HG03103 (cell line): ENCODE data around the gene ODF4.
A peak's percentile ranks its signal among the peaks of the same experiment; 100 is the strongest.
"Not testable (repeated sequence)": the region's sequence is repeated elsewhere in the genome, so short reads cannot be mapped to it uniquely, and the experiment has no call there.

Experiments
- ATAC-seq: cut with Tn5 transposase; IDR thresholded peaks from one replicate; pipeline ENCODE4 v1.9.1; 2021; ENCODE audit warnings: low read depth; ENCODE audit not compliant: unreplicated experiment

ODF4 gene

DNA sequence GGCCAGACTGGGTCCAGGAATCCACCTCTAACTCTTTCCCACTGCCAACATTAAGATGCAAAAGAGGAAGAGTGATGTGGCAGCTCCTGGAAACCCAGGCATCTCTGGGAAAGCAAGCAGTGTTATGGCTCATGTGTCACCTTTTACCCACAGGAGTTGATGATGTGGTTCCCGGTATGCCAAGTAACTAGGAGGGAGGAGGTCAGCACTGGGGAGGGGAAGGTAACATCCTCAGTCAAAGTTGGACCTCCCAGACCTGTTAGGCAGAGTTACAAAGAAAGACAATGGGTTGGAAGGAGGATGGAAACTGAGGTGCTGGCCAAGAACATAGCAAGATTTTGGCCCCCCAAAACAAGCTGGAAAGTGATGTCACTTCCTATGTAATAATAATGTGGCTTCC, 25.5 kb downstream of the ODF4 start:
- no peak for ATAC-seq

DNA sequence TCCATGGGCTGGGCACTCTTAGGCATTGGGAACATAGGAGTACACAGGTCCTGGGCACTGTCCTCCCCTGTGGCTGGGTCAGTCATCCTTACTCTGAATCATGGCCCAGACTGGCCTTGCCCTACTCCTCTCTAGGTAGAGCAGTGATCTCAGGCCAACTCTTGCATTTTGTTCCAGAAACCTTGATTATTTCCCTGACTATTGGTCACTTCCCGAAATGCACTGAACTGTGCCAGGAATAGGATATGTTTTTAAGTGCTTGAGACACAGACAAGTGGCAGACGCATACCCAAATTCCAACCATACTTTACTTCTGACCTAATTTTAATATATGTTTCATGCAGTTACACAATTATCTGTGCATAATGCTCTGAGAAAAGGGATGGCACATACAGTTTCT, 26.6 kb downstream of the ODF4 start:
- ATAC-seq, result no peak

DNA sequence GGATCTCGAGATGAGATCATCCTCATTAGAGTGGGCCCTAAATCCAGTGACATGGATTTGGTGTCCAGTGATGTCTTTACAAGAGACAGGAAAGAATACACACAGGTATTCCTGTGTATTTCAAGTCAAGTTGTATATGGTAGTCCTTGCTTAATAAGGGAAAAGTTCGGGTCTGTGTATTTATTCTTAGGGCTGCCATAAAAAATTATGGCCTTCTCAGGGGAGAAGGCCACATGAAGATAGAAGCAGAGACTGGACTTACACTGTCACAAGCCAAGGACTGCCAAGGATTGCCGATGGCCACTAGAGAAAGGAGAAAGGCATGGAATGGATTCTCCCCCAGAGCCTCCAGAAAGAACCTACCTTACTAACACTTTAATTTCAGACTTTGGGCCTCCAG, 28.6 kb downstream of the ODF4 start:
- no peak for ATAC-seq

DNA sequence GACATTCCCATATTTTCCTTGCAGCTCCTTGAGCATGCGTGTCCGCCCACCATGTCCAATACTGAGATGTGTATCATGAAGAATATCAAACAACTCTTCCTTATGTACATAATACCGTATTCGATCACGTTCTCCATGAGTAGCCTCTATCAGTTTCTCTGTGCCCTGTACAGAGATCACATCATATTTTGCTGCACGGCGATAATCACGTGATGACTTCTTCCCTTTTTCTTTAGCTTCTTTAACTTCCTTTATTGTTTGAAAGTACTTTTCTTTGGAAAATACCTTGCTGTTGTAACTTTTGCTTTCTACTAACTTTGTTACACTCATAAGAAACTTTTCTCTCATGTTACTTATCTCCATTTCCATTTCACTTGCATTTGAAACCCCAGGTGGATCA, 30.3 kb downstream of the ODF4 start:
- ATAC-seq, result no peak

DNA sequence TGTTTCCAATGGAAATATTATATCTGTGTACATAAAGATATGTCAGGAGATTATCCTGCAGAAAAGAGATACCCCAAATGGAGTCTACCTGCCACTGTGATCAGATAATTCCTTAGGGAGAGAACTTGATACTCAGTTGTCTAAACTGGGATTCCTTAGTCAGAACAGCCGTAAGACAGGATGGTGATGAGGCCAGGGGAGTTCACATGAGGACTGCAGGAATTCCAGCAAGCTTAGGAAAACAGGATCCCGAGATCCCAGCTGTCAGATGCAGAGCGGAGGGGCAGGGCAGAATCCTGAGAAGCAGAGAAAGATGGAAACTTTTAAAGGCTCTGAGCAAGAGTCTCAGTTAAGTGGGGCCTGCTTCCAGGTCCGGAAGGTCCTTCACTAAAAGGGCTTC, 32.1 kb downstream of the ODF4 start:
- ATAC-seq, result no peak

DNA sequence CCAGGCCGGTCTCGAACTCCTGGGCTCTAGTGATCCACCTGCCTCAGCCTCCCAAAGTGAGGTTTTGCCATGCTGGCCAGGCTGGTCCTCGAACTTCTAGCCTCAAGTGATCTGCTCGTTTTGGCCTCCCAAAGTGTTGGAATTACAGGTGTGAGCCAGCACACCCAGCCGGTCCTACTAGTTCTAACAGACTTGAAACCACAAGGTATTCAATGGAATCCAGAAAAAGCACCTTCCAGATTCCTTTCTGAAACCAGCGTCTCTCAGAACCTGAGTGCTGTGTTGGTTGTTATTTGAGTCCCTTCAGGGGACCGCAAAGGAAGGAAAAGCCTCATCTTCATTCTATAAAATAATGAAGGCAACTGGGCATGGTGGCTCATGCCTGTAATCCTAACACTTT, 32.8 kb downstream of the ODF4 start:
- ATAC-seq, result no peak

DNA sequence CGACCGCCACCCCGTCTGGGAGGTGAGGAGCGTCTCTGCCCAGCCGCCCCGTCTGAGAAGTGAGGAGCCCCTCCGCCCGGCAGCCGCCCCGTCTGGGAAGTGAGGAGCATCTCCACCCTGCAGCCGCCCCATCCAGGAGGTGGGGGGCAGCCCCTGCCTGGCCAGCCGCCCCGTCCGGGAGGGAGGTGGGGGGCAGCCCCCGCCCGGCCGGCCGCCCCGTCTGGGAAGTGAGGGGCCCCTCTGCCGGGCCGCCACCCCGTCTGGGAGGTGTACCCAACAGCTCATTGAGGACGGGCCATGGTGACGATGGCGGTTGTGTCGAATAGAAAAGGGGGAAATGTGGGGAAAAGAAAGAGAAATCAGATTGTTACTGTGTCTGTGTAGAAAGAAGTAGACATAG, 34.2 kb downstream of the ODF4 start:
- ATAC-seq, result not testable (repeated sequence)

DNA sequence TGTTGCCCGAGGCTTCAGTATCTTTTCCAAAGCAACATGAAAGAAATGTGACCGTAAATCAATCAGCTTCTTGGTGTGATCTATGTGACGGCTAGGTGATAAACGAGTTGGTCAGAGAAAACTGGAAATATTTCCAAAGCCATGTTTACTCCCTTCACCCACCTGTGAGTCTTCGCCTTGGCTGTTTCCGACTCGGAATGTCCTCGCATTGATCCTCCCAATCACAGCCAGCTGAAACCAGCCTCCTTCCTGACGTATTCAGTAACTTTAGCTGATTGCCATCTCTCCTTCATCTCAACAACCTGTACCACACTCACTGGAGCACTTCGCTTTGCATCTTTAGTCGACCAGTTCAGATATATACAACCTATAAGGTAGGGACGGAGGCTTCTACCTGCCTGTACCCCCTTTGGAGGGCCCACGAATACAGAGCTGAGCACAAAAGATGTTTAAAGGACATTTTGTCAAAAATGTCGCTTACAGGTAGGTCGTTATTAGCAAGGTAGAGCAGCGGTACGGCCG, 36.2 kb downstream of the ODF4 start:
- ATAC-seq, result no peak

DNA sequence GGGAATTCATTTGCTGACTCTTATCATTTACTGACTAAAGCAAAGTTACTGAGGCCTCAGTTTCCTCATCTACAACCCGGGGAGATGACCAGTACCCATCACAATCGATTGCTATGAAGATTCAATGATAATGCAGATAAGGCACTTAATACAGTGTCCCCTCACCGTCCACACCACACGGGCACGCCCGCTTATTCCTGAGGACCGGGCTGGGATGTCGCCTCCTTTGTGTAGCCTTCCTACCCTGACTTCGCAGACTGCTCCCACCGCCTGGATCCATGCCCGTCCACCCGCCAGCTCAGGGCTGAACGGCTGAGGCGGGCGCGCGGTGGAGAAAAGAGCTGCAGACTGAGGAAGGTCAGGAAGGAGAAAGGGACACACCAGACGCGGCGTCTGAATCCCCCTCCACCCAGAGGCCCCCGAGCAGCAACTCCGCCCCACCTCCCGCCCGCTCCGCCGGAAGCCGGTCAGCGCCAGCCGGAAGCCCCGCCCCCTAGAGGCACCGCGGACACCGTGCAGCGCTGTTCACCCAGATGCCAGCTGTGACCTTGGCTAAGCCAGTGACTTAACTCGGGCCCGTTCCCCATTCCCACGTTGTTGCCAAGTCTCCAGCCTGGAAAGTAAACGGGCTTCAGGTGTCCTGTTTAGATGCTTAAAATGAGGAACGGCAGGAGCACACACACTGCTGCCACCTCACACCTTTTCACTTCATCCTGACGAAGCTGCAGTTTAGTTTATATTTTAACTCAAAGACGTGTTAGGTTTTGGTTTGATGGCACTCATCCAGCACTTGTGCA, 36.8 kb downstream of the ODF4 start, which contains the start of gene KRABD2:
KRABD2 (minus strand) TSS at position 434 of the 797 bp plus-strand sequence.
- peak; percentile 74 for ATAC-seq

DNA sequence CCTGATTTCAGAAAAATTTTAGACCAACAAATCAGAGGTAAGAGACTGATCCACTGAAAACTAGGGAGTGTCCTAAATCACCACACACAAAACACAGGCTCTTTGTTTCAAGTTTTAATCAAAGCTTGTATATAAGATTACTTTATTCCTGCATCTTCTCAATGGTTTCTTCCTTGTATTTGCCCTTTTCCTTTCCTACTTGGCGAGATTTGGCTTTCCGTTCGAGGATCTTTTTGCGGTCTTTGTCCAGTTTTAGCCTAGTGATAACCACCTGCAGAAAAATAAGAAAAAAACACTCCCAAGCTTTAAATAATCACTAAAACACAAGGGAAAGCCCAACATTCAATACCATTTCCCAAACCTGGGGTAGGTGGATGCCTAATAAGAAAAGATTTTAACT, 37.8 kb downstream of the ODF4 start:
- ATAC-seq, result no peak

DNA sequence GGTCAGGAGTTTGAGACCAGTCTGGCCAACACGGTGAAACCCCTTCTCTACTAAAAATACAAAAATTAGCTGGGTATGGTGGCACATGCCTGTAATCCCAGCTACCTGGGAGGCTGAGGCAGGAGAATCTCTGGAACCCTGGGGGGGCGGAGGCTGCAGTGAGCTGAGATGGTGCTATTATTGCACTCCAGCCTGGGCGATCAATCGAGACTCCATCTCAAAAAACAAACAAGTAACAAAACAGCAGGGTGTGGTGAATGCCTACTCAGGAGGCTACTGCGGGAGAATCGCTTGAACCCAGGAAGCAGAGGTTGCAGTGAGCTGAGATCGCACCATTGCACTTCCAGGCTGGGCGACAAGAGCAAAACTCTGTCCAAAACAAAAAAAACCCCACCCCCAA, 38.5 kb downstream of the ODF4 start:
- not testable (repeated sequence) for ATAC-seq

DNA sequence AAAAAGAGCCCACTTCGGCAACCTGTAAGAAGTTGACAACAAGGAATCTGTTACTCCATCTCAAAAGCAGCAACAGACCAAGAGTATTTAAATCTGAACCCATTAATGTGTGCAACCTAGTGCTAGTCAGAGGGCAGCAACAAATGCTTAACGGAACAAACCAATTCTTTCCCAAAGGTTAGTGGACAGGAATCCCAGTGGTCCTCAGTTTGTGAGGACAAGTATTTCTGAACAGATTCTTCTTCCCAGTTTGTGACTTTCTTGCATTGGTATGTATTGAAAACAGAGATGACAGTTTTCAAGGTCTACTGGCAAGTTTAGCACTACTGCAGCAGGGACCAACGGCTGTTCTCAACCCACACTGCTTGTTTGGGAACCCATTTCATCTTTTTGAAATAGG, 40.4 kb downstream of the ODF4 start:
- no peak for ATAC-seq

DNA sequence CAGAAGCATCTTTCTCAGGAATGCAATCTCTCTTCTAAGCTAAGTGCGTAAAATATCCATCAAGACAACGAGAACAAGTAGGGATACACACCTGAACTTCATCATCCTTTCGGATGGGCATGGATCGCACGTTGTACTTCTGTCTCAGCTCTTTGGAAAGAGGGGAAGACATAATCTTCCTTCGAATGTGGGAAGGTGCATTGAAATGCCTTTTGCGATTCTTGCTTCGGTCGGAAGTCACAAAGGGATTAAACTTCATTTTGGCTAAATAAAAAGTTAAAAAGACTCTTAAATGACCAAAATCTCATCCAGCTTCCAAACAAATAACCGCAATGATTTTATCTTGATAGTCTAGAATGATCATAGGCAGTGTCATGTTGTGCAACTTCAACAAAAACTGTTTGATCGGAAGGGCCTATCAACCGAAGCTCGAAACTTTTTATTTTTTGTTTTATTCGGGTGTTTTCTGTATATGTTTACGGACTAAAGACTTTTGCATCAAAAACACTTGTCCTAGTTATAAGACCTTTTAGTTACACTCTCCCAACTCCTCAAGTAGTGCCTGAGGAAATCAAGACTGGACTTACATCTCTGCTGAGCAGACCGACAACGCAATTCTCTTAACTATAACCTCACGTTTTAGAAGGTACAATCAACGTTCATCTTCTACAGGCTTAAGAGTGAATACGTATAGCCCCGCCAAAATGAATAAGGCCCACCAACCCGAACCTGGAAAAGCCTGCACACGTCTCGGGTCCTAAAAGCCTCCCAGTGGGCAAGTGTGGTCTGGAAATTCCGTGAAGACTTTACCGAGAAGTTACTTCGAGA, 42.6 kb downstream of the ODF4 start:
- ATAC-seq, result no peak

DNA sequence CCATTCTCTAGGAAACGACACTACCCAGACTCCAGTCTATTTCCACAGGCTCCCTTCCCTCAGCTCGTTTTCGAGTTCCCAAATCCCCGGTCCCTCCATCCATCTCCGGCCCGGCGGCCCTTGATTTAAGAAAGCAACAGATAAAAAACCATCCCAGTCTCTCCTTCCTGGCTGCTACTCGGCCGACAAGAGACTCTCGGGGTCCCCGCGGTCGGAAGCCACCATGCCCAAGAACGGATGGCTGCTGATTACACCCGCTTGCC, 43.2 kb downstream of the ODF4 start:
- no peak for ATAC-seq

DNA sequence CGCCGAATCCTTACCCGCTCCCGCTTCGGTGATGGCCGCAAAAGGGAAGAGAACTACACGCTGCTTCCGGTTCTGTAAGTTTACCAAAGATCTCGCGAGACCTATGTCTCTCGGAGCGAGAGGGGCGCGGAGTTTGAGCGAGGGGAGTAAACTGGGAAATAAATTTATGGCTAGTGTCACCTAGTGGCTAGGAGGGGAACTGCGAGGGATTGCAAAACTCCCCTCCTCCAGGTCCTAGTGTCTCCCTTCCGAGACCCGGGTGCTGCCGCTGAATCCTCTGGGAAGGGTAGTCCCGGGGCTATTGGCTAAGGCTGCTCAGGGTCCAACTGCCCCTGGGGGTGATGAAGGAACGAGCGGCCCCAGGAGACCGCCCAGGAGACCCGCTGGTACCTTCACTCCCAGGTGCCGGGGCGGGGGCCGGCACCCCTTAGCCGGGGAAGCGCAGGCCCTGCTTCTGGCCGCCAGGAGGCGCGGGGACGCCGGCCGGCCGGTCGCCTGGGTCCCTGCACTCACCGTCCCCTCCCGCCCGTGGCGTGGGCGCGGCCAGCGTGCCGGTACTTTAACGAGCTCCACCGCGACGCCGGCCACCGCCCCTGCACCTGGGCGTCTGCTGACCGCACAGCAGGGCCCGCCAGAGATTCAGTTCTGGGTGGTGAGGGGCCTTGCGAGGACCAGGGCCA, 43.6 kb downstream of the ODF4 start, which contains the start of gene RPL26:
RPL26 (minus strand) TSS at position 51 of the 680 bp plus-strand sequence. CDS start 883 bp downstream, outside the sequence.
- ATAC-seq, result peak; percentile 75

DNA sequence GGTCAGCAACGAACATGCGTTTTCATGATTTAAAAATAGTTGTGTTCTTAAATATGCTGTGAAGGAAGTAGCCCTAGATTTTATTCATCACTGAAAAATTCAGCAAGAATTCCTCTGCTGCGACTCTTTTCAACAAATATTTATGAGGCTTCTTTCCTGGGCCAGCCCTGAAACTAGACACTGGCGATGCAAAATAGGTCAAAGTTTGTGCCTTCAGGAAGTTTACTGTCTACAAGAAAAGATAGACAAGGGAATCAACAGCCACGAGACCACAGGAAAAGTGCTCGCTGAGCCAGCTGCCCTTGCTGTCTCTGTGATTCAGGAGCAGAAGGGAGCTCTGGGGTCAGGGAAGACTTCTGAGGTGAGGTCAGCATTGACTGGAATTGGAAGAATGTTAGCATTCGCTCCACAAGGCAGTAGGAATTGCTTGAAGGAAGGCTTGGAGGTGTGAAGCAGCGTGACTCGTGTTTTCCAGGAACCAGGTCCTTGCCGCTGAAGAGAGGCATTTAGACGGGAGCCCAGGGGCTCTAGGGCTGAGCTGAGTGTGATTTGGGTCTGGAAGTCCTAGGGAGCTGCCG, 45.2 kb downstream of the ODF4 start:
- no peak for ATAC-seq

DNA sequence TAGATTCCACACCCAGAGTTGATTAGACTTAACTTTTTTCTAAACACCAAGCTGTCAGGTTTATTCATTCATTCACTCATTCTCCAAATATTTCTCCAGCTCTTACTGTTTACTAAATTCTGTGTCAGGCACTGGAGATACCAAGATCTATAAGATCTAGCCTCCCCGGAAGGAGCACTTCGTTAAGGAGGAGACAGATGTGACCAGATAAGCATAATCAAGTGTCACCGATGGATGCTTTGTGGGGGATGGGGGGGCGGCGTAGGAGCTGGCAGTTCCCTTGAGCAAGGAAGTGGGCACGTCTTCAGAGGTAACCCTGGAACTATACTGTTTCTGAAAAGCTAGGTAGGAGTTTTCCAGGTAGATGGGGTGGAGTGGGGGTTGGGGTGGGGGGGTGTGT, 47.2 kb downstream of the ODF4 start:
- no peak for ATAC-seq

DNA sequence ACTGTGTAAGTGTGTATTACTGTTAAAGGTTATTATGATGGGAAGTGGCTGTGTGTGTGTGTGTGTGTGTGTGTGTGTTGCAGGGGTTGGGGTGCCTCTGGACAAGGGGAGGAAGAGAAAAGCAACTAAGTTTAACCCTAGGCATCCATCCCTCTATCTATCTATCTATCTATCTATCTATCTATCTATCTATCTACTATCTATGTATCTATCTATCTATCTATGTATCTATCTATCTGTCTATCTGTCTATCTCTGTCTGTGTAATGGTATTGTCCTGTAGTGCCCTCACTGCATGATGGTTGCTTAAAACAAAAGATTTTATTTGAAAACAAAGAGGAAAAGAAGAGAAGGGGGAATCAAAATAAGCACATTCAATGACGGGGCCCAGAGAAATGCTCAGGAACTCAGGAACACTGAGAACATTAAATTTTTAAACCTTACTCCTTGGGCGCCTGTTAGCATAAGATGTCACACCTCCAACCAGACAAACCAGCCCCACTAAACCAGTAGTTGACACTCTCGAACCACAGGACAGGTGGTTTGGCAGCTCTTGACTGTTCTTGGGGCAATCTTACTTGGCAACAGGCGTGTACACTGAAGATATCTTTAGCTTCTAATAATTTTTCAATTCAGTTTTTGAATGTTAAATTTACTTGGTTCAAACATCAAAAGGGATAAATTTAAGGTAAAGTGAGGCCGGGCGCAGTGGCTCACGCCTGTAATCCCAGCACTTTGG, 48.4 kb downstream of the ODF4 start:
- no peak for ATAC-seq

DNA sequence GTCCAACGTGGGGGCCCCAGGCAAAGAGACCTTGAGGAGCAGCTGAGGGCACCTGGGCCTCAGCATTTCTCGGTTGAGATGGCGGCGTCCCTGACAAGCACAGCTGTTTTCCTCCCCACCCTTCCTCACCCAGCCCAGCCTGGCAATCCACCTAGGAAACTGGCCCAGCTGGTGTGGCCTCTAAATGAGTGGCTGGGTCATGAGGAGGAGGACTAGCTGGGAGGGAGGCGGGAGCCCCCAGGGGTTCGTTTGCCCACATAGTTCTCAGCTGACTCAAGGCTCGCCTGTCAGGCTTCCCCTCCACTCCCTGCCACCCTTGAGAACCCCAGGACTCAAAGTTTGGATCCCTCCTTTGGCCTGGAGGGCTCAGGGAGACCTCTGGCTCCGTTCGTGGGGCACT, 52.1 kb downstream of the ODF4 start:
- ATAC-seq, result no peak

DNA sequence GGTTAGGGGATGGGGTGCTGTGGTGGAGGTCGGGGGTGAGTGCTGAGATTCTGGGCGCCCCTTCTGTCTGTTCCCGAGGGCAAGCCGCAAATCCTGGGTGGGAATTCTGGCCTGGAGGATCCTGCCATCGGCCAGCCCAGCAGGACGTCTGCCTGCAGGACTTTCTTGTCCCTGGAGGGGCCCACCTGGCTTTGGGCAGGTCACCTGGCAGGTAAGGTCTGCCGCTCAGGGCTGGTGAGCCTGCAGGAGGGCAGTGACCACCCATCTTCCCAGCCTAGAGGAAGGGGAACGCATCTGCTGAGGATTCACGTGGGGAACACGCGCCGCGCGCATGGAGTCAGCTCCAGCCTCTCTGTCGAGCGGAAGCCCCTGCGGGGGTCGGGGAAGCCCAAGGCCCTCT, 52.6 kb downstream of the ODF4 start:
- no peak for ATAC-seq
